GM19452 (cell line): Measurements from ENCODE around the gene TSPOAP1.

ENCODE experiments used
- ATAC-seq: cut with Tn5 transposase; IDR thresholded peaks from one replicate; pipeline ENCODE4 v1.9.1; 2021; ENCODE audit not compliant: unreplicated experiment

TSPOAP1 gene

GRCh38 chr17:58304750-58305486 is 23.7 kb downstream of the TSPOAP1 start:
- no peak for ATAC-seq

- peak; percentile 67 for ATAC-seq
Measured at GRCh38 chr17:58303971-58304749, 24.4 kb downstream of the TSPOAP1 start.

- no peak for ATAC-seq
Measured at GRCh38 chr17:58302919-58303585, 25.5 kb downstream of the TSPOAP1 start.

GRCh38 chr17:58302171-58302918 is 26.2 kb downstream of the TSPOAP1 start:
- ATAC-seq: no peak

- ATAC-seq: no peak
Measured at GRCh38 chr17:58301504-58302150, 27.0 kb downstream of the TSPOAP1 start.

- ATAC-seq: no peak
Measured at GRCh38 chr17:58300336-58300735, 28.3 kb downstream of the TSPOAP1 start.

- ATAC-seq: no peak
Measured at GRCh38 chr17:58294034-58294433, 34.6 kb downstream of the TSPOAP1 start.

- no peak for ATAC-seq
Measured at GRCh38 chr17:58291246-58291645, 37.3 kb downstream of the TSPOAP1 start.

- no peak for ATAC-seq
Measured at GRCh38 chr17:58289869-58290268, 38.7 kb downstream of the TSPOAP1 start.

- ATAC-seq: no peak
Measured at GRCh38 chr17:58285422-58285810, 43.2 kb downstream of the TSPOAP1 start.

GRCh38 chr17:58284613-58285421 is 43.8 kb downstream of the TSPOAP1 start:
- no peak for ATAC-seq

- no peak for ATAC-seq
Measured at GRCh38 chr17:58283674-58284612, 44.7 kb downstream of the TSPOAP1 start.

GRCh38 chr17:58282442-58282841 is 46.2 kb downstream of the TSPOAP1 start:
- ATAC-seq: no peak

GRCh38 chr17:58281511-58282011 is 47.0 kb downstream of the TSPOAP1 start:
- no peak for ATAC-seq

GRCh38 chr17:58280480-58281217 is 47.9 kb downstream of the TSPOAP1 start, which contains the start of gene MPO:
TSS of gene MPO (minus strand) at chr17:58280935. CDS start at chr17:58280758, 177 bp downstream.
- ATAC-seq: no peak

- no peak for ATAC-seq
Measured at GRCh38 chr17:58279736-58280479, 48.7 kb downstream of the TSPOAP1 start.
